SK-N-SH (cell line): ENCODE results near the gene LMX1A. TPM values are rescaled to one million over a fixed set of nuclear protein-coding genes. Genes with fewer than 3 reads are reported as not detected.

Source experiments
- CTCF ChIA-PET: fragments of 300-600, 350-600 bp; formaldehyde crosslinking; extraction: SDS; loops from one replicate; lab custom pipeline; 2021; lab: Yijun Ruan, JAX
- POLR2A ChIA-PET: fragments of 350-600 bp; sonication (Branson Sonifier 250); formaldehyde crosslinking; extraction: SDS; loops from one replicate; lab custom pipeline; 2020; ENCODE audit warnings: antibody characterized with exemption, inconsistent platforms; lab: Yijun Ruan, JAX
- DNase-seq: peaks from one replicate; pipeline ENCODE4 v3.0.0; 2012
- H2AFZ ChIP-seq: fragments of 200-600 bp; sonication (generic); 2 replicates; pipeline ENCODE4 v1.8.1; 2016; ENCODE audit warnings: antibody characterized with exemption, mild to moderate bottlenecking, low read depth
- H3F3A ChIP-seq: fragments of 200-600 bp; sonication (generic); replicated peaks from 2 replicates; pipeline ENCODE3; 2016; ENCODE audit warnings: antibody characterized with exemption, mild to moderate bottlenecking; ENCODE audit not compliant: insufficient read depth
- H3K27ac ChIP-seq, 2 experiments: fragments of 200-500 bp in 1 of 2; fragments of 200-600 bp in 1 of 2; sonication (Bioruptor generic) in 1 of 2; sonication (generic), shearing (Covaris generic) in 1 of 2; 2 replicates each; pipeline versions ENCODE4 v1.5.1 to v1.6.1; 2014 to 2016; ENCODE audit warnings: low read depth in 2 of 2, inconsistent platforms in 1 of 2, low read length in 1 of 2, mild to moderate bottlenecking in 1 of 2, mixed read lengths in 1 of 2
- H3K27me3 ChIP-seq: fragments of 200-600 bp; sonication (generic), shearing (Covaris generic); 2 replicates; pipeline ENCODE4 v1.6.1; 2016; ENCODE audit warnings: mixed run types; ENCODE audit not compliant: insufficient read depth
- H3K36me3 ChIP-seq, 2 experiments: fragments of 200-500 bp in 1 of 2; fragments of 200-600 bp in 1 of 2; sonication (Bioruptor generic) in 1 of 2; sonication (generic) in 1 of 2; replicated peaks in 1 of 2; 2 replicates each; pipeline versions ENCODE3 to v1.5.1; 2014 to 2016; ENCODE audit warnings: low read length in 1 of 2, mild to moderate bottlenecking in 1 of 2; ENCODE audit not compliant: insufficient read depth in 2 of 2, control insufficient read depth in 1 of 2
- H3K4me1 ChIP-seq, 2 experiments: fragments of 200-500 bp in 1 of 2; fragments of 200-600 bp in 1 of 2; sonication (Bioruptor generic) in 1 of 2; sonication (generic), shearing (Covaris generic) in 1 of 2; 2 replicates each; pipeline versions ENCODE4 v1.5.1 to v1.6.1; 2014 to 2016; ENCODE audit warnings: low read depth in 1 of 2, low read length in 1 of 2, mixed run types in 1 of 2; ENCODE audit not compliant: insufficient read depth in 2 of 2, control insufficient read depth in 1 of 2
- H3K4me2 ChIP-seq: fragments of 200-600 bp; sonication (generic), shearing (Covaris generic); 2 replicates; pipeline ENCODE4 v1.6.1; 2017; ENCODE audit warnings: mixed run types
- H3K4me3 ChIP-seq, 2 experiments: fragments of 200-500 bp in 1 of 2; fragments of 200-600 bp in 1 of 2; sonication (Bioruptor generic) in 1 of 2; sonication (generic), shearing (Covaris generic) in 1 of 2; 2 replicates each; pipeline versions ENCODE4 v1.5.1 to v1.8.1; 2014 to 2016; ENCODE audit warnings: low read depth in 2 of 2, inconsistent platforms in 1 of 2, low read length in 1 of 2, mild to moderate bottlenecking in 1 of 2, mixed read lengths in 1 of 2, moderate library complexity in 1 of 2
- H3K79me2 ChIP-seq: fragments of 200-600 bp; sonication (generic); 2 replicates; pipeline ENCODE4 v1.8.1; 2017; ENCODE audit warnings: mild to moderate bottlenecking; ENCODE audit not compliant: insufficient read depth
- H3K9ac ChIP-seq: fragments of 200-600 bp; sonication (generic); 2 replicates; pipeline ENCODE4 v1.6.1; 2017; ENCODE audit warnings: mixed run types
- H3K9me2 ChIP-seq: fragments of 200-600 bp; sonication (generic); 2 replicates; pipeline ENCODE4 v1.6.1; 2017; ENCODE audit warnings: mixed run types
- H3K9me3 ChIP-seq: fragments of 200-600 bp; sonication (generic); 2 replicates; pipeline ENCODE4 v1.6.1; 2017; ENCODE audit warnings: mixed run types, mild to moderate bottlenecking, moderate library complexity
- H4K20me1 ChIP-seq: fragments of 200-600 bp; sonication (generic); 2 replicates; pipeline ENCODE4 v1.6.1; 2017; ENCODE audit warnings: mild to moderate bottlenecking, mixed run types; ENCODE audit not compliant: insufficient read depth
- ELF1 ChIP-seq: IDR thresholded peaks from 2 replicates; pipeline ENCODE4 v1.4.0; 2012
- FOXJ3 ChIP-seq: sonication (generic); formaldehyde crosslinking; IDR thresholded peaks from 2 replicates; pipeline ENCODE4 v1.5.1; 2020; ENCODE audit warnings: mild to moderate bottlenecking, missing genetic modification reagents
- FOXM1 ChIP-seq: IDR thresholded peaks from 2 replicates; pipeline ENCODE4 v1.4.0; 2012; ENCODE audit warnings: low read depth, mild to moderate bottlenecking
- GATA2 ChIP-seq: sonication (generic); formaldehyde crosslinking; IDR thresholded peaks from 2 replicates; pipeline ENCODE4 v1.5.0; 2020; ENCODE audit warnings: mild to moderate bottlenecking, missing genetic modification reagents
- MXI1 ChIP-seq: IDR thresholded peaks from 2 replicates; pipeline ENCODE4 v1.6.1; 2012; ENCODE audit warnings: mild to moderate bottlenecking, low read depth, low read length, improper control_type of control experiment
- RAD21 ChIP-seq: IDR thresholded peaks from 2 replicates; pipeline ENCODE4 v1.6.1; 2012; ENCODE audit warnings: mild to moderate bottlenecking, low read length
- RXRA ChIP-seq: IDR thresholded peaks from 2 replicates; pipeline ENCODE4 v1.4.0; 2012; ENCODE audit warnings: low read depth, mild to moderate bottlenecking, borderline replicate concordance
- SMC3 ChIP-seq: IDR thresholded peaks from 2 replicates; pipeline ENCODE4 v1.6.1; 2012; ENCODE audit warnings: low read depth, low read length, improper control_type of control experiment
- WGBS: methylation state at CpG from one replicate; pipeline ENCODE4 v1.1.6; 2017; ENCODE audit warnings: low lambda C conversion rate; 5-methylcytosine and 5-hydroxymethylcytosine counted together
- polyA plus RNA-seq, 3 experiments: library from polyadenylated mRNA; depleted of rRNA; stranded (reverse); fragments of >200 nt; gene quantifications; 2 replicates each; pipeline ENCODE4 v1.2.3, GENCODE V29; 2012
- TF ChIP-seq, protein P1 (sequence below): IDR thresholded peaks from 2 replicates; pipeline ENCODE4 v1.4.0; 2012; ENCODE audit warnings: low read depth, borderline replicate concordance
- TF ChIP-seq, protein P2 (sequence below): fragments of 150-350 bp; IDR thresholded peaks from 2 replicates; pipeline ENCODE4 v1.6.1; 2016; ENCODE audit warnings: mild to moderate bottlenecking, low read depth, low read length
- TF ChIP-seq, protein P3 (sequence below): fragments of 200-600 bp; sonication (generic); IDR thresholded peaks from 2 replicates; pipeline ENCODE4 v1.6.1; 2017; ENCODE audit warnings: antibody characterized with exemption, mild to moderate bottlenecking, moderate library complexity
- TF ChIP-seq, protein P4 (sequence below): IDR thresholded peaks from 2 replicates; pipeline ENCODE4; 2012

LMX1A gene
- polyA plus RNA-seq, 1 of the 3 experiments (the other 2 are of a cell fraction): not detected

DNA sequence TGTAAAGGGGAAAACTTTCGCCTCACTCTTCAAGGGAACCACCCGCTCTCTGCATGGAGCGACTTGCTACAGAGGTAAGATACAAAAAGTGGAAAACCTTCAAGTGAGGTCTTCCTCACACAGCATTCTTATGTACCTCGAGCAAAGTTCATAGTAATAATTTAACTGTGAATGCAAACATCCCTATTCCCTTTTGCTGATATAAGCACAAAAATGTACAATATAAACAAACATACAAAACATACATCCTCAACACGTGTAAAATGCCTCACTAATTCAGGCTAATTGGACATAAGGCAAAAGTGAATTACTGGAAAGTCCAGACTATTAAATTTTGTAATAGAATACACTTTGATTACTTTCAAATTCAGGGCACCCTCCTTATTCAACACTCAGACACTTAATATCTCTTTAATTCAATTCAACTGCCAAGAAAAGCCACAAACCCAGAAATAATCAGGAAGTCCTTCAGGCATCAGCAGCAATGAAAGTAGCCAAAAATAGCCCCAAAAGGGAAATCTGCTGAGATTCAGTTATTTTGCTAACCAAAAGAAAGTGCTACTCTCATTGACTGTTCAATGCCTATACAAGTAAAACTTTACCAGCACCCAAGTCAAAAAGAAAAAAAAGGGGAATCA lies 15.2 kb upstream of the LMX1A start:
- H3K9ac ChIP-seq: no peak overlapping the region
- H3K9me3 ChIP-seq: no peaks in the 10 kb centered on the region
- no peaks in the 10 kb centered on the region for H4K20me1 ChIP-seq
- no peaks in the 10 kb centered on the region for H3K27me3 ChIP-seq
- H3K4me1 ChIP-seq: no peaks in the 10 kb centered on the region
- no peak overlapping the region for H3K4me2 ChIP-seq
- no peaks in the 10 kb centered on the region for H3K36me3 ChIP-seq
- no peak overlapping the region for H3K4me3 ChIP-seq
- ChIA-PET POLR2A (no interaction called here), CTCF (interaction anchor here (5.2 to 5.5 kb wide), 2 partner anchors 22 to 24 kb away, joined by 61 to 124 read pairs; no protein-coding TSS in a partner anchor)
- H3F3A ChIP-seq: no peaks in the 10 kb centered on the region
- H2AFZ ChIP-seq: no peak overlapping the region
- TF ChIP-seq FOXJ3: no peak
- no peak for TF ChIP-seq FOXM1
- no peak for TF ChIP-seq MXI1
- TF ChIP-seq SMC3: no peak
- TF ChIP-seq, protein P1, sequence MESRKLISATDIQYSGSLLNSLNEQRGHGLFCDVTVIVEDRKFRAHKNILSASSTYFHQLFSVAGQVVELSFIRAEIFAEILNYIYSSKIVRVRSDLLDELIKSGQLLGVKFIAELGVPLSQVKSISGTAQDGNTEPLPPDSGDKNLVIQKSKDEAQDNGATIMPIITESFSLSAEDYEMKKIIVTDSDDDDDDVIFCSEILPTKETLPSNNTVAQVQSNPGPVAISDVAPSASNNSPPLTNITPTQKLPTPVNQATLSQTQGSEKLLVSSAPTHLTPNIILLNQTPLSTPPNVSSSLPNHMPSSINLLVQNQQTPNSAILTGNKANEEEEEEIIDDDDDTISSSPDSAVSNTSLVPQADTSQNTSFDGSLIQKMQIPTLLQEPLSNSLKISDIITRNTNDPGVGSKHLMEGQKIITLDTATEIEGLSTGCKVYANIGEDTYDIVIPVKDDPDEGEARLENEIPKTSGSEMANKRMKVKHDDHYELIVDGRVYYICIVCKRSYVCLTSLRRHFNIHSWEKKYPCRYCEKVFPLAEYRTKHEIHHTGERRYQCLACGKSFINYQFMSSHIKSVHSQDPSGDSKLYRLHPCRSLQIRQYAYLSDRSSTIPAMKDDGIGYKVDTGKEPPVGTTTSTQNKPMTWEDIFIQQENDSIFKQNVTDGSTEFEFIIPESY: no peak
- no peak for TF ChIP-seq GATA2 (CRISPR knock-in tag)
- TF ChIP-seq, protein P2, sequence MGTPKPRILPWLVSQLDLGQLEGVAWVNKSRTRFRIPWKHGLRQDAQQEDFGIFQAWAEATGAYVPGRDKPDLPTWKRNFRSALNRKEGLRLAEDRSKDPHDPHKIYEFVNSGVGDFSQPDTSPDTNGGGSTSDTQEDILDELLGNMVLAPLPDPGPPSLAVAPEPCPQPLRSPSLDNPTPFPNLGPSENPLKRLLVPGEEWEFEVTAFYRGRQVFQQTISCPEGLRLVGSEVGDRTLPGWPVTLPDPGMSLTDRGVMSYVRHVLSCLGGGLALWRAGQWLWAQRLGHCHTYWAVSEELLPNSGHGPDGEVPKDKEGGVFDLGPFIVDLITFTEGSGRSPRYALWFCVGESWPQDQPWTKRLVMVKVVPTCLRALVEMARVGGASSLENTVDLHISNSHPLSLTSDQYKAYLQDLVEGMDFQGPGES: no peak
- TF ChIP-seq RAD21: no peak
- no peak for TF ChIP-seq ELF1
- TF ChIP-seq RXRA: no peak
- WGBS: 31% methylated on average over 5 of the region's 5 CpGs
- H3K9me2 ChIP-seq: no peaks in the 10 kb centered on the region
- DNase-seq: no peak
- H3K79me2 ChIP-seq: no peaks in the 10 kb centered on the region
- H3K27ac ChIP-seq: no peak overlapping the region

DNA sequence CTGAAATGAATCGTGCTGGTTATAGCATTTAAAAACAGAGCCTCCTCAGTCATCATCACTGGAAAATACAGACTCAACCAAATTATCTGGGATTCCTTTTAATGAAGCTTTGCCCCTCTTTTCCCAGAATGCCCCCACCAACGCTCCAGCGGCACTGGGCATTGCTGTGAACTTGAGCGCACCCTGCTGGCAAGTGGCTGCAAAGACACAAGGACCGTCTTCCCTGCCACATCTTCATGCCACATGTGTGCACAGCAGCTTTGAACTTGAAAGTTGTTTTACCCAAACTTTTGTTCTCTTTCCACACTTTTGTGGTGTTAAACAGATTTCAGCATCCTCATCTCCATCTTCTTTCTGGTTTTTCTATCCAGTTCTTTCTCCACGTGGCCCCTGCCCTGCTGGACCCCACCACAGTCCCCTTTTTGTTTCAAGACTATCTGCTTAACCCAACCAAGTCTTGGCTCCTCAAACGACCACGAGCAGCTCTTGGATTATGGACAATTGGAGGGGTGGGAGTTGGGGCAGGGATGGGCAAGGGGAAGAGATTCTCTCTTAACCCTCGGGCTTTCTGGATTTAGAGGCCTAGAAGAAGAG lies 12.8 kb upstream of the LMX1A start:
- peak; percentile 72 for DNase-seq
- H3K4me2 ChIP-seq: no peak overlapping the region
- no peak overlapping the region for H3K27ac ChIP-seq
- no peaks in the 10 kb centered on the region for H4K20me1 ChIP-seq
- no peaks in the 10 kb centered on the region for H3K79me2 ChIP-seq
- no peak overlapping the region for H3K9ac ChIP-seq
- no peak overlapping the region for H2AFZ ChIP-seq
- H3K4me1 ChIP-seq: no peaks in the 10 kb centered on the region
- H3K9me3 ChIP-seq: no peaks in the 10 kb centered on the region
- POLR2A ChIA-PET: no interaction called here
- H3K4me3 ChIP-seq: no peak overlapping the region
- H3K9me2 ChIP-seq: no peaks in the 10 kb centered on the region
- H3F3A ChIP-seq: no peaks in the 10 kb centered on the region
- 13% methylated on average over 9 of the region's 9 CpGs for WGBS
- H3K27me3 ChIP-seq: no peaks in the 10 kb centered on the region
- no peaks in the 10 kb centered on the region for H3K36me3 ChIP-seq
- TF ChIP-seq FOXM1 (no peak), RAD21 (peak; percentile 55), SMC3 (peak; percentile 40; the same call in 1 of the 2 replicates)
- TF ChIP-seq, protein P3, sequence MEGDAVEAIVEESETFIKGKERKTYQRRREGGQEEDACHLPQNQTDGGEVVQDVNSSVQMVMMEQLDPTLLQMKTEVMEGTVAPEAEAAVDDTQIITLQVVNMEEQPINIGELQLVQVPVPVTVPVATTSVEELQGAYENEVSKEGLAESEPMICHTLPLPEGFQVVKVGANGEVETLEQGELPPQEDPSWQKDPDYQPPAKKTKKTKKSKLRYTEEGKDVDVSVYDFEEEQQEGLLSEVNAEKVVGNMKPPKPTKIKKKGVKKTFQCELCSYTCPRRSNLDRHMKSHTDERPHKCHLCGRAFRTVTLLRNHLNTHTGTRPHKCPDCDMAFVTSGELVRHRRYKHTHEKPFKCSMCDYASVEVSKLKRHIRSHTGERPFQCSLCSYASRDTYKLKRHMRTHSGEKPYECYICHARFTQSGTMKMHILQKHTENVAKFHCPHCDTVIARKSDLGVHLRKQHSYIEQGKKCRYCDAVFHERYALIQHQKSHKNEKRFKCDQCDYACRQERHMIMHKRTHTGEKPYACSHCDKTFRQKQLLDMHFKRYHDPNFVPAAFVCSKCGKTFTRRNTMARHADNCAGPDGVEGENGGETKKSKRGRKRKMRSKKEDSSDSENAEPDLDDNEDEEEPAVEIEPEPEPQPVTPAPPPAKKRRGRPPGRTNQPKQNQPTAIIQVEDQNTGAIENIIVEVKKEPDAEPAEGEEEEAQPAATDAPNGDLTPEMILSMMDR: peak; percentile 83
- TF ChIP-seq, protein P1: no peak
- TF ChIP-seq, protein P4, sequence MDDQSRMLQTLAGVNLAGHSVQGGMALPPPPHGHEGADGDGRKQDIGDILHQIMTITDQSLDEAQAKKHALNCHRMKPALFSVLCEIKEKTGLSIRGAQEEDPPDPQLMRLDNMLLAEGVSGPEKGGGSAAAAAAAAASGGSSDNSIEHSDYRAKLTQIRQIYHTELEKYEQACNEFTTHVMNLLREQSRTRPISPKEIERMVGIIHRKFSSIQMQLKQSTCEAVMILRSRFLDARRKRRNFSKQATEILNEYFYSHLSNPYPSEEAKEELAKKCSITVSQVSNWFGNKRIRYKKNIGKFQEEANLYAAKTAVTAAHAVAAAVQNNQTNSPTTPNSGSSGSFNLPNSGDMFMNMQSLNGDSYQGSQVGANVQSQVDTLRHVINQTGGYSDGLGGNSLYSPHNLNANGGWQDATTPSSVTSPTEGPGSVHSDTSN: no peak
- TF ChIP-seq, all 33 proteins: peak for 3
- CTCF ChIA-PET: interaction anchor here (0.7 to 5.6 kb wide), 42 partner anchors 7 to 1142 kb away, joined by 3 to 124 read pairs (median 4); partner anchors contain the start of gene LMX1A
